ENCODE measurements around the gene FAM47C. TPM values are rescaled to one million over a fixed set of nuclear protein-coding genes. Genes with fewer than 3 reads are reported as not detected.

FAM47C gene
- not detected in 2 replicates for total RNA-seq

GRCh38 chrX:37008182-37008581 is at the start of gene FAM47C:
FAM47C (plus strand) TSS chrX:37008366; CDS start chrX:37008411, 45 bp downstream.

